DOHH2 (cell line): ENCODE results near the gene ITPR1.

Experiments used
- H3F3A ChIP-seq: fragments of 200-600 bp; sonication (generic), shearing (Covaris generic); 2 replicates; pipeline ENCODE4 v1.6.0; 2016; ENCODE audit warnings: antibody characterized with exemption, mild to moderate bottlenecking; ENCODE audit not compliant: control insufficient read depth, insufficient read depth
- H3K27ac ChIP-seq: fragments of 200-600 bp; sonication (generic); 2 replicates; pipeline ENCODE4 v1.5.1; 2014; ENCODE audit warnings: low read depth, mild to moderate bottlenecking, low read length, moderate library complexity
- H3K27me3 ChIP-seq: fragments of 200-600 bp; sonication (generic); 2 replicates; pipeline ENCODE4 v1.6.1; 2014; ENCODE audit warnings: mild to moderate bottlenecking, low read length, mixed read lengths; ENCODE audit not compliant: control insufficient read depth
- H3K36me3 ChIP-seq: fragments of 200-600 bp; sonication (generic); 2 replicates; pipeline ENCODE4 v1.6.1; 2014; ENCODE audit warnings: mild to moderate bottlenecking, low read length, moderate library complexity, mixed read lengths; ENCODE audit not compliant: control insufficient read depth
- H3K4me1 ChIP-seq: fragments of 200-600 bp; sonication (generic); 2 replicates; pipeline ENCODE4 v1.6.1; 2014; ENCODE audit warnings: mild to moderate bottlenecking, low read length, mixed read lengths; ENCODE audit not compliant: control insufficient read depth
- H3K4me2 ChIP-seq: fragments of 200-600 bp; sonication (generic); 2 replicates; pipeline ENCODE4 v1.6.0; 2014; ENCODE audit warnings: mild to moderate bottlenecking, low read length, moderate library complexity
- H3K4me3 ChIP-seq: fragments of 200-600 bp; sonication (generic); 2 replicates; pipeline ENCODE4 v1.5.1; 2014; ENCODE audit warnings: mild to moderate bottlenecking, low read length, mixed read lengths
- H3K79me2 ChIP-seq: fragments of 200-600 bp; sonication (generic); 2 replicates; pipeline ENCODE4 v1.6.1; 2014; ENCODE audit warnings: mild to moderate bottlenecking, low read length, mixed read lengths; ENCODE audit not compliant: control insufficient read depth
- H3K9me2 ChIP-seq: fragments of 200-600 bp; sonication (generic); replicated peaks from 2 replicates; pipeline ENCODE4 v1.6.1; 2014; ENCODE audit warnings: mild to moderate bottlenecking, low read length, mixed read lengths; ENCODE audit not compliant: control insufficient read depth
- H3K9me3 ChIP-seq: fragments of 200-600 bp; sonication (generic); 2 replicates; pipeline ENCODE4 v1.6.1; 2014; ENCODE audit warnings: antibody characterized with exemption, low read length, mixed read lengths; ENCODE audit not compliant: control insufficient read depth, insufficient read depth
- H4K20me1 ChIP-seq: fragments of 200-600 bp; sonication (generic); 2 replicates; pipeline ENCODE4 v1.6.0; 2014; ENCODE audit warnings: low read depth, mild to moderate bottlenecking, antibody characterized with exemption, low read length, moderate library complexity; ENCODE audit not compliant: control insufficient read depth, insufficient read depth
- EZH2phosphoT487 ChIP-seq: fragments of 200-600 bp; sonication (generic); IDR thresholded peaks from 2 replicates; pipeline ENCODE4 v1.6.1; 2017; ENCODE audit warnings: borderline replicate concordance, mild to moderate bottlenecking, antibody characterized with exemption, low read length, moderate library complexity, mixed read lengths
- TF ChIP-seq, protein P1 (sequence below): fragments of 200-600 bp; sonication (generic); IDR thresholded peaks from one replicate; pipeline ENCODE4 v1.5.1; 2014; ENCODE audit warnings: antibody characterized with exemption, mild to moderate bottlenecking, low read depth, low read length; ENCODE audit not compliant: poor library complexity, severe bottlenecking

ITPR1 gene

DNA sequence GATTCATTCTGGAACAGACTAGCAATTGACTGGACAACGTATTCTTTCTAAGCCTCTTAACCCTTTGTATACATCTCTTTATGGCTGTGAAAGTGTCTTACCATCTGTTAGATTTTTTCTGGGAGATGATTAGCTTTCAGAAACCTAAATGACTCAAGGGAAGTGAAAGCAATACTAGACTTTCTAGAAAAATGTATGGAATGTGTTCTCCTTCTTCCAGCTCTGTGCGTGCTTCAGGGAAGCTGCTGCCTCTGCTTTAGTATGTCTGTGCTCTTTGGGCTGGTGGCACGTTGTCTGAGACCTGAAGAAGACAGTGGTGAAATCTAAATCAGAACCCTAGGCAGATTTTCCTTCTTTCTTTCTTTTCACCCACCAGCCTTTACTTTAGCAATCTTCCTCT lies 89.5 kb downstream of the ITPR1 start:
- Histone ChIP-seq H3K9me2 (no peaks in the 10 kb centered on the region), H4K20me1 (peaks cover 6% of the 10 kb centered on the region), H3K79me2 (no peaks in the 10 kb centered on the region; the same call in 1 of the 2 replicates), H3F3A (0 out of 2 replicates have a peak, but pooled peaks cover 2% of the 10 kb centered on the region), H3K27me3 (peaks cover 8% of the 10 kb centered on the region), H3K9me3 (no peaks in the 10 kb centered on the region), H3K36me3 (no peaks in the 10 kb centered on the region), H3K4me1 (peaks cover 31% of the 10 kb centered on the region), H3K4me3 (no peak overlapping the region), H3K4me2 (no peak overlapping the region), H3K27ac (no peak overlapping the region)
- TF ChIP-seq, protein P1, sequence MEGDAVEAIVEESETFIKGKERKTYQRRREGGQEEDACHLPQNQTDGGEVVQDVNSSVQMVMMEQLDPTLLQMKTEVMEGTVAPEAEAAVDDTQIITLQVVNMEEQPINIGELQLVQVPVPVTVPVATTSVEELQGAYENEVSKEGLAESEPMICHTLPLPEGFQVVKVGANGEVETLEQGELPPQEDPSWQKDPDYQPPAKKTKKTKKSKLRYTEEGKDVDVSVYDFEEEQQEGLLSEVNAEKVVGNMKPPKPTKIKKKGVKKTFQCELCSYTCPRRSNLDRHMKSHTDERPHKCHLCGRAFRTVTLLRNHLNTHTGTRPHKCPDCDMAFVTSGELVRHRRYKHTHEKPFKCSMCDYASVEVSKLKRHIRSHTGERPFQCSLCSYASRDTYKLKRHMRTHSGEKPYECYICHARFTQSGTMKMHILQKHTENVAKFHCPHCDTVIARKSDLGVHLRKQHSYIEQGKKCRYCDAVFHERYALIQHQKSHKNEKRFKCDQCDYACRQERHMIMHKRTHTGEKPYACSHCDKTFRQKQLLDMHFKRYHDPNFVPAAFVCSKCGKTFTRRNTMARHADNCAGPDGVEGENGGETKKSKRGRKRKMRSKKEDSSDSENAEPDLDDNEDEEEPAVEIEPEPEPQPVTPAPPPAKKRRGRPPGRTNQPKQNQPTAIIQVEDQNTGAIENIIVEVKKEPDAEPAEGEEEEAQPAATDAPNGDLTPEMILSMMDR = no peak
- TF ChIP-seq EZH2phosphoT487 = no peak

DNA sequence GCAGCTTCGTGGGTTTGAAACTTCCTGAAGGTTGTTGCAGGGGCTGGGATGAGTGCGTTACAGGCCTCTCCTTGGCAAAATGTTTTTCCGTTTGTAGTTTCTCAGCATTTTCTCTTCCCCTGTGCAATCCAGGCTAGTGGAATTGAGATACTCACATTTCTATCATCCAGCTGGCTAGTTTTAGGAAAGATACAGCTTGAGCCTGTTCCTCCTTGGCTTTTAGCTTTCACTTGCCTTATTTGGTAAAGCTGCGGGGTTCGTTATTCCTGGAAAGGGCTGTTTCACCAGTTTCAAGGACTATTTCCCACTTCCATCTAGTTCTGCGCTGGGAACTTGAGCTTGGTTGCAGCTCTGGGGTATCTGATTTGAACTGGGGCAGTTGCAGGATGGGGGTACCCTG lies 90.3 kb downstream of the ITPR1 start:
- Histone ChIP-seq H3K27me3 (peaks cover 8% of the 10 kb centered on the region), H4K20me1 (peaks cover 6% of the 10 kb centered on the region), H3K79me2 (no peaks in the 10 kb centered on the region; the same call in 1 of the 2 replicates), H3K27ac (no peak overlapping the region), H3K4me2 (no peak overlapping the region), H3F3A (0 out of 2 replicates have a peak, but pooled peaks cover 2% of the 10 kb centered on the region), H3K4me1 (peaks cover 31% of the 10 kb centered on the region), H3K9me3 (no peaks in the 10 kb centered on the region), H3K4me3 (no peak overlapping the region), H3K36me3 (no peaks in the 10 kb centered on the region), H3K9me2 (no peaks in the 10 kb centered on the region)
- TF ChIP-seq EZH2phosphoT487 = no peak
- TF ChIP-seq, protein P1 = no peak

DNA sequence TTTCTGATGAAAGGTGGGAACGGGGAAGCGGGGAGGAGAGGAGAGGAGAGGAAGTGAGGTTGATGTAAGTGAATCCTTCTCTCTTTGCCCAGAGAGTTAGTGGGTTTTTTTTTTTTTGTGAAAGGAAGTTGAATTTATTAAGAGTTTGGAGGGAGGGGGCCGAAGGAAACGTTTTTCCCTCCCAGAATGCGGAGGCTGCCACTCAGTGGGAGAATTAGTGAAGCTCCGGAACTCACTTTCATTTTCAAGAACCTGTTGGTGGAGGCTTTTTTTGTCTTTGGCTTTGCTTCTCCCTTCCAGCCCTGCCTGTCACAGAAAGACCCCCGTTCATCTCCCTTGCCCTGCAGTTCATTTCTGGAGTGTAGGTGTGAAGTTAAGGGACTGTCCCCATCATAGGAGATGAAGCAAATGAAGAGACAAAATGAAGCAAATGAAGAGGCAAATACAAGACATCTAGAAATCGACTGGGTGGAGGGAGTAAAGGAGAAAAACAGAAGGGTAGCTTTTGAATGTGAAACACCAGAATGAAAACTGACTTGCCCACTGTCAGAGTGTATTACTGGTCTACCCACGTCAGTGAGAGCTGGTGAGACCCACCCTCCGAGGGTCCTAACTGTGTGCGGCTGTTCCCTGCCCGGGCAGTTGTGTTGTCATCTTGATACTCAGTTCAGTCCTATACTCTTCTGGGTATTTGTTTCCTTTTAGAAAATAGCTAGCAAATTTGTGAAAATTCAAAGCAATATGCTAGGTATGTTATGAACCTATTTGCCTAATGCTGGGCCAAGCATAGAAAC lies 91.5 kb downstream of the ITPR1 start:
- H3K36me3 ChIP-seq = no peaks in the 10 kb centered on the region
- H3K4me1 ChIP-seq = peaks cover 31% of the 10 kb centered on the region
- H3F3A ChIP-seq = 0 out of 2 replicates have a peak, but pooled peaks cover 2% of the 10 kb centered on the region
- TF ChIP-seq, protein P1 = no peak
- TF ChIP-seq EZH2phosphoT487 = no peak
- H3K4me3 ChIP-seq = peak overlapping the region; percentile 37
- H3K9me3 ChIP-seq = no peaks in the 10 kb centered on the region
- H3K27me3 ChIP-seq = peaks cover 8% of the 10 kb centered on the region
- H3K4me2 ChIP-seq = peak overlapping the region; percentile 62
- no peaks in the 10 kb centered on the region for H3K9me2 ChIP-seq
- H3K27ac ChIP-seq = no peak overlapping the region
- no peaks in the 10 kb centered on the region; the same call in none of the 2 replicates for H3K79me2 ChIP-seq
- H4K20me1 ChIP-seq = peaks cover 6% of the 10 kb centered on the region
